Kasumi-1 (cell line): ENCODE data around the gene AGBL5.

ENCODE experiments used
- DNase-seq, 2 experiments: peaks; one replicate each; lab custom pipeline; 2025; lab: John Stamatoyannopoulos, UW

The AGBL5 gene

GRCh38 chr2:27050996-27051901 is at the start of gene AGBL5:
TSS of gene AGBL5 (plus strand) at chr2:27051668. CDS start at chr2:27052959, 1,291 bp downstream.
- DNase-seq: peak; percentile 90 to 91

GRCh38 chr2:27001950-27002349 is 49.5 kb upstream of the AGBL5 start:
- no peak for DNase-seq

- no peak for DNase-seq
These were observed 48.5 kb upstream of the AGBL5 start for GRCh38 chr2:27003007-27003406.

- no peak for DNase-seq
These were observed 47.6 kb upstream of the AGBL5 start for GRCh38 chr2:27003857-27004256.

GRCh38 chr2:27006602-27007415 is 44.7 kb upstream of the AGBL5 start:
- no peak for DNase-seq

- DNase-seq: no peak
These were observed 43.8 kb upstream of the AGBL5 start for GRCh38 chr2:27007416-27008374.

GRCh38 chr2:27008678-27009077 is 42.8 kb upstream of the AGBL5 start:
- DNase-seq: no peak

- no peak for DNase-seq
These were observed 42.4 kb upstream of the AGBL5 start for GRCh38 chr2:27009083-27009482.

GRCh38 chr2:27009716-27010115 is 41.8 kb upstream of the AGBL5 start:
- no peak for DNase-seq

- DNase-seq: no peak
These were observed 41.3 kb upstream of the AGBL5 start for GRCh38 chr2:27010139-27010538.

GRCh38 chr2:27013738-27014137 is 37.7 kb upstream of the AGBL5 start:
- no peak for DNase-seq

GRCh38 chr2:27014771-27015433 is 36.6 kb upstream of the AGBL5 start:
- no peak for DNase-seq

- peak; percentile 53 to 77 for DNase-seq
These were observed 34.6 kb upstream of the AGBL5 start for GRCh38 chr2:27016801-27017325.

- DNase-seq: no peak
These were observed 33.3 kb upstream of the AGBL5 start for GRCh38 chr2:27018142-27018541.

GRCh38 chr2:27019459-27019858 is 32.0 kb upstream of the AGBL5 start:
- DNase-seq: no peak

- DNase-seq: no peak
These were observed 31.3 kb upstream of the AGBL5 start for GRCh38 chr2:27019931-27020855.

GRCh38 chr2:27021253-27022049 is 30.0 kb upstream of the AGBL5 start:
- DNase-seq: no peak

- DNase-seq: no peak
These were observed 27.7 kb upstream of the AGBL5 start for GRCh38 chr2:27023740-27024139.

- no peak for DNase-seq
These were observed 27.3 kb upstream of the AGBL5 start for GRCh38 chr2:27024188-27024587.
